Nucleus accumbens (tissue), 56 donors: Measurements from ENCODE around the gene SFXN5.

Experiments used
- DNase-seq, 56 donors: peaks; one replicate each; lab custom pipeline; 2025; lab: John Stamatoyannopoulos, UW

SFXN5 gene

GRCh38 chr2:73031095-73031678 lies 40.3 kb downstream of the SFXN5 start:
- DNase-seq: no peak

- DNase-seq: no peak
Measured at GRCh38 chr2:73028841-73029240, 42.7 kb downstream of the SFXN5 start.

- no peak for DNase-seq
Measured at GRCh38 chr2:73027340-73027739, 44.2 kb downstream of the SFXN5 start.

- DNase-seq: no peak
Measured at GRCh38 chr2:73023497-73023896, 48.0 kb downstream of the SFXN5 start.

- DNase-seq: no peak
Measured at GRCh38 chr2:73022024-73022568, 49.4 kb downstream of the SFXN5 start.

- DNase-seq: no peak
Measured at GRCh38 chr2:73021371-73022010, 50.0 kb downstream of the SFXN5 start.

GRCh38 chr2:73020657-73021370 lies 50.7 kb downstream of the SFXN5 start:
- DNase-seq: no peak

GRCh38 chr2:73020306-73020656 lies 51.2 kb downstream of the SFXN5 start:
- no peak for DNase-seq

GRCh38 chr2:73018188-73018825 lies 53.2 kb downstream of the SFXN5 start:
- no peak for DNase-seq

GRCh38 chr2:73013936-73014335 lies 57.6 kb downstream of the SFXN5 start:
- no peak for DNase-seq

GRCh38 chr2:73009177-73009839 lies 62.2 kb downstream of the SFXN5 start:
- no peak for DNase-seq

GRCh38 chr2:73008766-73009135 lies 62.8 kb downstream of the SFXN5 start:
- no peak for DNase-seq

GRCh38 chr2:73007991-73008765 lies 63.3 kb downstream of the SFXN5 start:
- no peak for DNase-seq

GRCh38 chr2:73006969-73007710 lies 64.4 kb downstream of the SFXN5 start:
- DNase-seq: no peak

- DNase-seq: no peak
Measured at GRCh38 chr2:73004889-73005596, 66.5 kb downstream of the SFXN5 start.

- DNase-seq: no peak
Measured at GRCh38 chr2:73004466-73004865, 67.0 kb downstream of the SFXN5 start.

GRCh38 chr2:73003027-73003426 lies 68.5 kb downstream of the SFXN5 start:
- DNase-seq: no peak

- DNase-seq: no peak
Measured at GRCh38 chr2:73000808-73001570, 70.5 kb downstream of the SFXN5 start.
